H9 (cell line): ENCODE measurements around the gene KRT32. TPM values are rescaled to one million over a fixed set of nuclear protein-coding genes. Genes with fewer than 3 reads are reported as not detected.

Source experiments
- DNase-seq: peaks from one replicate; pipeline ENCODE4 v3.0.0-alpha.2; 2017
- H2AFZ ChIP-seq: one replicate; pipeline ENCODE4 v1.6.1; 2013; ENCODE audit warnings: mild to moderate bottlenecking, low read length, control low read depth, moderate library complexity
- H2AK5ac ChIP-seq: 2 replicates; pipeline ENCODE4 v1.6.1; 2013; ENCODE audit warnings: low read length, control low read depth, mixed read lengths; ENCODE audit not compliant: insufficient read length
- H2BK120ac ChIP-seq: one replicate; pipeline ENCODE4 v1.6.1; 2013; ENCODE audit warnings: low read depth, mild to moderate bottlenecking, low read length, control low read depth, inconsistent platforms; ENCODE audit not compliant: poor library complexity, severe bottlenecking
- H2BK12ac ChIP-seq: 2 replicates; pipeline ENCODE4 v1.6.1; 2013; ENCODE audit warnings: low read length, control low read depth, mixed read lengths, low read depth; ENCODE audit not compliant: insufficient read length
- H2BK15ac ChIP-seq: 2 replicates; pipeline ENCODE4 v1.6.1; 2013; ENCODE audit warnings: low read depth, low read length, control low read depth
- H2BK20ac ChIP-seq: one replicate; pipeline ENCODE4 v1.6.1; 2013; ENCODE audit warnings: low read depth, mild to moderate bottlenecking, low read length, control low read depth, inconsistent platforms; ENCODE audit not compliant: poor library complexity, severe bottlenecking
- H2BK5ac ChIP-seq: 2 replicates; pipeline ENCODE4 v1.6.1; 2013; ENCODE audit warnings: low read length, control low read depth, mixed read lengths; ENCODE audit not compliant: insufficient read length
- H3K14ac ChIP-seq: 2 replicates; pipeline ENCODE4 v1.6.1; 2013; ENCODE audit warnings: low read length, control low read depth; ENCODE audit not compliant: insufficient read depth
- H3K18ac ChIP-seq: 2 replicates; pipeline ENCODE4 v1.6.1; 2013; ENCODE audit warnings: low read depth, mild to moderate bottlenecking, mixed read lengths, low read length, control low read depth; ENCODE audit not compliant: insufficient read length
- H3K23ac ChIP-seq: 2 replicates; pipeline ENCODE4 v1.6.1; 2013; ENCODE audit warnings: low read length, control low read depth, mixed read lengths, low read depth; ENCODE audit not compliant: insufficient read length
- H3K23me2 ChIP-seq: 2 replicates; pipeline ENCODE4 v1.6.1; 2013; ENCODE audit warnings: low read depth, mild to moderate bottlenecking, mixed read lengths, low read length, control low read depth; ENCODE audit not compliant: insufficient read length, poor library complexity, severe bottlenecking
- H3K27ac ChIP-seq: 2 replicates; pipeline ENCODE4 v1.5.1; 2013; ENCODE audit warnings: low read length, control low read depth, mixed read lengths, low read depth; ENCODE audit not compliant: insufficient read length
- H3K27me3 ChIP-seq: 2 replicates; pipeline ENCODE4 v1.6.1; 2013; ENCODE audit warnings: low read length, control low read depth, inconsistent platforms; ENCODE audit not compliant: insufficient read depth
- H3K4ac ChIP-seq: 2 replicates; pipeline ENCODE4 v1.6.1; 2013; ENCODE audit warnings: low read depth, mild to moderate bottlenecking, control low read depth, inconsistent platforms, low read length, moderate library complexity
- H3K4me1 ChIP-seq: 2 replicates; pipeline ENCODE4 v1.6.1; 2013; ENCODE audit warnings: low read length, control low read depth, inconsistent platforms; ENCODE audit not compliant: insufficient read depth
- H3K4me2 ChIP-seq: 2 replicates; pipeline ENCODE4 v1.6.1; 2013; ENCODE audit warnings: low read length, control low read depth, mixed read lengths; ENCODE audit not compliant: insufficient read length, insufficient read depth
- H3K56ac ChIP-seq: 2 replicates; pipeline ENCODE4 v1.6.1; 2013; ENCODE audit warnings: low read depth, mild to moderate bottlenecking, mixed read lengths, low read length, control low read depth; ENCODE audit not compliant: insufficient read length
- H3K79me1 ChIP-seq: 2 replicates; pipeline ENCODE4 v1.6.1; 2013; ENCODE audit warnings: low read depth, mild to moderate bottlenecking, moderate library complexity, low read length, control low read depth, inconsistent platforms; ENCODE audit not compliant: insufficient read depth, poor library complexity, severe bottlenecking
- H3K79me2 ChIP-seq: 2 replicates; pipeline ENCODE4 v1.6.1; 2013; ENCODE audit warnings: low read length, control low read depth, inconsistent platforms; ENCODE audit not compliant: insufficient read depth
- H3K9ac ChIP-seq: 2 replicates; pipeline ENCODE4 v1.6.1; 2013; ENCODE audit warnings: low read length, control low read depth, mixed read lengths; ENCODE audit not compliant: insufficient read length; ENCODE audit errors: extremely low read depth
- H3K9me3 ChIP-seq: one replicate; pipeline ENCODE4 v1.6.1; 2013; ENCODE audit warnings: low read depth, low read length, inconsistent platforms; ENCODE audit not compliant: control insufficient read depth
- H3T11ph ChIP-seq: one replicate; pipeline ENCODE4 v1.6.1; 2013; ENCODE audit warnings: mild to moderate bottlenecking, low read length, control low read depth, inconsistent platforms
- H4K20me1 ChIP-seq: one replicate; pipeline ENCODE4 v1.6.1; 2013; ENCODE audit not compliant: control insufficient read depth, insufficient read length, insufficient read depth
- H4K5ac ChIP-seq: 2 replicates; pipeline ENCODE4 v1.6.1; 2013; ENCODE audit warnings: low read depth, mild to moderate bottlenecking, mixed read lengths, low read length, control low read depth; ENCODE audit not compliant: insufficient read length
- H4K8ac ChIP-seq: replicated peaks from 2 replicates; pipeline ENCODE4 v1.6.1; 2013; ENCODE audit warnings: low read length, control low read depth, mixed read lengths, low read depth; ENCODE audit not compliant: insufficient read length
- H4K91ac ChIP-seq: 2 replicates; pipeline ENCODE4 v1.6.1; 2013; ENCODE audit warnings: low read depth, mild to moderate bottlenecking, moderate library complexity, mixed read lengths, low read length, control low read depth; ENCODE audit not compliant: insufficient read length
- H3K27ac Mint-ChIP-seq, 3 experiments: 2 replicates in 2 of 3; 3 replicates in 1 of 3; pipeline ENCODE4 v1.8.0; 2020 to 2021; ENCODE audit warnings: mixed read lengths in 3 of 3, mild to moderate bottlenecking in 1 of 3, moderate library complexity in 1 of 3
- H3K27me3 Mint-ChIP-seq: 2 replicates; pipeline ENCODE4 v1.8.0; 2021; ENCODE audit warnings: low read depth, mild to moderate bottlenecking, moderate library complexity, mixed read lengths
- H3K36me3 Mint-ChIP-seq, 3 experiments: 2 replicates in 2 of 3; 3 replicates in 1 of 3; pipeline ENCODE4 v1.8.0; 2020 to 2021; ENCODE audit warnings: low read depth in 3 of 3, mixed read lengths in 3 of 3; ENCODE audit not compliant: insufficient read depth in 1 of 3
- H3K4me1 Mint-ChIP-seq, 2 experiments: 2 replicates each; pipeline ENCODE4 v1.8.0; 2020; ENCODE audit warnings: mixed read lengths in 2 of 2
- H3K4me3 Mint-ChIP-seq, 2 experiments: 2 replicates in 1 of 2; 3 replicates in 1 of 2; pipeline ENCODE4 v1.8.0; 2020 to 2021; ENCODE audit warnings: mild to moderate bottlenecking in 2 of 2, mixed read lengths in 2 of 2, moderate library complexity in 1 of 2
- H3K9me3 Mint-ChIP-seq, 2 experiments: 2 replicates in 1 of 2; 3 replicates in 1 of 2; pipeline ENCODE4 v1.8.0; 2020; ENCODE audit warnings: mild to moderate bottlenecking in 2 of 2, mixed read lengths in 2 of 2, moderate library complexity in 1 of 2
- CTCF ChIP-seq: fragments of 200-600 bp; sonication (generic); conservative IDR thresholded peaks from 3 replicates; pipeline ENCODE4 v1.8.0; 2021; ENCODE audit warnings: antibody characterized with exemption, mild to moderate bottlenecking
- WGBS: extraction: QIAGEN DNeasy Blood & Tissue Kit; methylation state at CpG from one replicate; pipeline ENCODE4 v1.1.7; 2013; ENCODE audit warnings: missing lambda C conversion rate, low lambda C conversion rate, mixed read lengths; ENCODE audit not compliant: insufficient read length; ENCODE audit errors: extremely low coverage; 5-methylcytosine and 5-hydroxymethylcytosine counted together
- total RNA-seq: library from RNA; stranded (reverse); gene quantifications from 2 replicates; pipeline ENCODE4 v1.2.1, GENCODE V29; 2021

The KRT32 gene
- total RNA-seq, 1 experiment from 2014 or later: not detected

- Histone ChIP-seq H4K8ac (no peak overlapping the region), H2BK15ac (no peak overlapping the region), H3K79me1 (no peaks in the 10 kb centered on the region), H3K4ac (no peak overlapping the region), H3K27me3 (no peaks in the 10 kb centered on the region), H3K23me2 (peaks cover 3% of the 10 kb centered on the region), H3K14ac (no peak overlapping the region), H3K9ac (no peak overlapping the region), H3T11ph (no peak overlapping the region), H3K27ac (no peak overlapping the region), H3K4me1 (no peaks in the 10 kb centered on the region), H2BK120ac (no peak overlapping the region), H3K79me2 (no peaks in the 10 kb centered on the region), H3K23ac (no peak overlapping the region), H4K5ac (no peak overlapping the region), H4K20me1 (no peaks in the 10 kb centered on the region), H3K4me2 (no peak overlapping the region), H2BK5ac (no peak overlapping the region), H2BK20ac (no peak overlapping the region), H3K9me3 (no peaks in the 10 kb centered on the region), H2AK5ac (no peak overlapping the region), H3K18ac (no peak overlapping the region), H2BK12ac (no peak overlapping the region), H3K56ac (no peak overlapping the region), H4K91ac (no peak overlapping the region), H2AFZ (no peak overlapping the region)
- H3K9me3 Mint-ChIP-seq: no peaks in the 10 kb centered on the region
- no peak for DNase-seq
- H3K27ac Mint-ChIP-seq: no peak overlapping the region
- TF ChIP-seq CTCF: no peak
- peaks cover 27% of the 10 kb centered on the region for H3K27me3 Mint-ChIP-seq
- H3K4me1 Mint-ChIP-seq: peaks cover 1 to 10% of the 10 kb centered on the region in 2 experiments
- H3K4me3 Mint-ChIP-seq: no peak overlapping the region
- no CpG with 5 or more reads among the region's 13 CpGs for WGBS
- no peaks in the 10 kb centered on the region for H3K36me3 Mint-ChIP-seq
Measured at GRCh38 chr17:41486316-41486715, 19.1 kb upstream of the KRT32 start.
